NK-92 (cell line): ENCODE data around the gene EIPR1.
"Not testable (repeated sequence)": the region's sequence is repeated elsewhere in the genome, so short reads cannot be mapped to it uniquely, and the experiment has no call there.

Source experiments
- DNase-seq: peaks from one replicate; lab custom pipeline; 2025; ENCODE audit not compliant: unreplicated experiment; lab: John Stamatoyannopoulos, UW

Gene EIPR1

DNA sequence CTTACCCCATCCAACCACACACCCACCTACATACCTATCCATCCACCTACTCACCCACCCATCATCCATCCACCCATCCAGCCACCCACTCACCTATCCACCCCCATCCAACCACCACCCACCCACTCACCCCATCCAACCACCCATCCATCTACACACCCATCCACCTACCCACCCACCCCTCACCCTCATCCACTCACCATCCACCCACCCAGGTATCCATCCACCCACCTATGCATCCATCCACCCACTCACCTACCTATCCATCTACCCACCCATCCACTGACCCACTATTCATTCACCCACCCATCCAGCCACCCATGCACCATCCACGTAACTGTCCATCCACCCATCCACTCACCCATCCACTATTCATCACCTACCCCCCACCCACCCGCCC lies 194.8 kb downstream of the EIPR1 start:
- no peak for DNase-seq

DNA sequence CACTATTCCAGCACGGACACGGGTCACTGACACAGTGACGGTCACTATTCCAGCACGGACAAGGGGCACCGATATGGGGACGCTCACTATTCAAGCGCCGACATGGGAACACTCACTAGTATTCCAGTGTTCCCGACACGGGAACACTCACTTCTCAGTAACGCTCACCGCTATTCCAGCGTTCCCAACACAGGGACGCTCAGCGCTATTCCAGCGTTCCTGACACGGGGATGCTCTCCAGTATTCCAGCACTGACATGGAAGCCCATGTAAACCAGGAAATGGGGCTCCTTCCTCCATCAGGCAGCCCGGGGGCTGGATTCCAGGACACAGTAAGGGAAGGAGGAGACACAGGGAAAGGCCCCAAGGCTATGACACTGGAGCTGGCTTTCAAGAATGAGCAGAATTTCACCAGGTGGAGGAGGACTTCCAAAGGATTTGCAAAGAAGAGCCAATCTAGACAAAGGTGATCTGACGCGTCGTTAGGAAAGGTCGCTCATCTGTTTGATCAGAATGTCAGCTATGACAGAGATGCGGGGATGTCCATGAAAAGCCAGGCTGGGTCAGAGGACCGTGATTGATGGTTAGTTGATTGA lies 196.1 kb downstream of the EIPR1 start:
- no peak for DNase-seq

DNA sequence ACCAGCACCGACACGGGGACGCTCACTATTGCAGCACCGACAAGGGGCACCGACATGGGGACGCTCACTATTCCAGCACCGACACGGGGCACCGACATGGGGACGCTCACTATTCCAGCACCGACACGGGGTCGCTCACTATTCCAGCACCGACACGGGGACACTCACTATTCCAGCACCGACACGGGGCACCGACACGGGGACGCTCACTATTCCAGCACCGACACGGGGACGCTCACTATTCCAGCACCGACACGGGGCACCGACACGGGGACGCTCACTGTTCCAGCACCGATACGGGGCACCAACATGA lies 196.8 kb downstream of the EIPR1 start:
- DNase-seq = not testable (repeated sequence)

DNA sequence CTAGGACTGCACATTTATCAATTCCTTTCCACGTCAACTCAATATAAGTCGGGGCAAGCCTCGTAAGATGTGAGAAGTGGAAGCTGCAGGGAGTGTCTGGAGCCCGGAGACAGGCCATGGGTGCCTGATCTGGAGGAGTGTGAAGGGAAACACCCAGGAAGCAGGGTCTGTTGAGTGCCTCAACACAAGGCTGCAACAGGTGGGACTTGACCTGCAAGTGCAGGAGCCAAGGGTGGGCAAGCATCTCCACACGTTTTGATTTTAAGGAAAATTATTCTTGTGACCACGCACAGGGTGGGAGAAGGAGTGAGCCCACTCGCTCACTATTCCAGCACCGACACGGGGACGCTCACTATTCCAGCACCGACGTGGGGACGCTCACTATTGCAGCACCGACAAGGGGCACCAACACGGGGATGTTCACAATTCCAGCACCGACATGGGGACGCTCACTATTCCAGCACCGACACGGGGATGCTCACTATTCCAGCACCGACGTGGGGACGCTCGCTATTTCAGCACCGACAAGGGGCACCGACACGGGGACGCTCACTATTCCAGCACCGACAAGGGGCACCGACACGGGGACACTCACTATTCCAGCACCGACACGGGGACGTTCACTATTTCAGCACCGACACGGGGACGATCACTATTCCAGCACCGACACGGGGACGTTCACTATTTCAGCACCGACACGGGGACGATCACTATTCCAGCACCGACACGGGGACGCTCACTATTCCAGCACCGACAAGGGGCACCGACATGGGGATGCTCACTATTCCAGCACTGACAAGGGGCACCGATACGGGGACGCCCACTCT lies 197.3 kb downstream of the EIPR1 start:
- no peak for DNase-seq

DNA sequence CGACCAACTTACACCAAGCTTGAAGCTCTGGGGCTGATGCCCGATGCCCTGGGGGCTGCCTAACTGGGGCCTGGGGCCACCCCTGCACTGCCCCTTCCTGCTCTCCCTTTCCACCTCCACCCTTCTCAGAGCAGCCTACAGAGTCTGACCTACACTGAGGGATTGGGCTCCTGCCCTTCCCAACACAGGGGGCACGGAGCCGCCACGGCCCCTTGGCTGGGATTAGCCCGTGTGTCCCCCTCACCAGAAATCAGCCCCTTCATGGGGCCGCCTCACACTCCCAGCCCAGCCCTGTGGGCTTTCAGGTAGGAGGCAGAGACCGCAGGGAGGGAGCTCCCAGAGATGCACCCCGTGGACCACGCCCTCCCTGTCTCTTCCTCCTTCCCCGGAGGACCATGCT lies 198.0 kb downstream of the EIPR1 start:
- DNase-seq = no peak

DNA sequence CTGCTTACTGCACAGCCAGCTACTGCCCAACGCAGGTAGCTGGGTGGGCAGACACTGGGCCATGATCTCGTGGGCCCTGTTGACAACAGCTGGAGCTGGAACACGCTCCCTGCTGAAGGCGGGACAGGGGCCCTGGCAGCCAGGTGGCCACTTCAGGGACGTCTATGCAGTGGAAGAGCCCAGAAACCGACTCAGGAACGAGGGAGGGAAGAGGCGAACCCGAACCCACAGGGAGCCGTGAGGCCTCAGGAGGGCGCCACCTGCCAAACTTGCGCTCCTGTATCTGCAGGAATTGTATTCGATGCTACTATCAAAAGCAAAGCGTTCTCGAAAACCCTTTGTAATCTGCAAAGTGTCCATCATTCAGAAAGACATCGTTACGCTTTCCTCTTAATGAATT lies 198.4 kb downstream of the EIPR1 start:
- no peak for DNase-seq

DNA sequence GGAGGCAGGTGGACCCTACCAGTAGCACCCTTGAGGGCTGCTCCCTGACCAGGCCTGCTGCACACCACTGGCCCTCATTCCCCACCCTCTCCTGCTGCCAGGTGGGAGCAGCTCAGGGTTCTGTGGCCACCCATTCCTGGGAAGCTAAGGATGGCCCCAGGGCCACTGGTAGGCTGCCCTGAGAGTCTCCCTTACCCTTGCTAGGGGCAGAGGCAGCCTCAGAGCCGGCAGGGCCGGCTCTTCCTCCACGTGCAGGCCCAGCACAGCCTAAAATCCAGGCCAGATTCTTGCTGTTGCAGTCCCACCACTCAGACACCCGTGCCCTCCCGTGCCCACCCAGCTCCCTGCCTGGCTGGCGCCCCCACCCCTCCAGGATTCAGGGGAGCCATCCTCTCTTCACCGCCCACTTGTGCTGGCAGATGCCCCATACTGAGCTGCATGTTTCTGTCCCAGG lies 199.0 kb downstream of the EIPR1 start:
- no peak for DNase-seq

DNA sequence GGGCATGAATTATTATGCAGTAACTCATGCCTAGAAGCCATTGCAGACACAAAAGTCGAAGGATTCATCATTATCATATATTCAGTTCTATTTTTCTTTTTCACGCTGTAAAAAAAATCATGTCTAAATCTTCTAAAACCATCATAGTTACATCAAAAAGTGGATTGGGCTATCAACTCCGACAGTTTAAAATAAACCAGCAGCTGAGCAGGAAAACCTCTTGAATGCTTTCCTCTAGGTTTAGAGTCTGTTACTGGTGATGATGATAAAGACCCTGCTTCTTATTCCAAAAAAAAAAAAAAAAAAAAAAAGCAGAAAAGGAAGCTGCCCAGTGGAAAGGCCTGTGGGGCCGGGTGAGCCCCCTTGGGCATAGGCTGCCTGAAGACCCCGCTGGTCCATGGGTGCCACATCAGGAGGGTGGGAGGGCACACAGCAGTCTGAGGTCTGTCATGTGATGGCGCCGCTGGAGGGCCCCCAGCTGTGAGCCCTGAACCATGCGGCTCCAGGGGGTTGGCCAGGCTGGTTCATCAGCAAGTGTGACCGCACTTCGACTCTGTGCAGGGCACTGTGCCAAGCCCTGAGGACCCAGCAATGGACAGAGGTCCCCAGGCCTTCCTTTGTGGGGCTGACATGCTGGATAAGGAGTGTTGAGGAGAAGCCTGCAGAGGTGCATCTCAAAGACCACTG lies 199.6 kb downstream of the EIPR1 start:
- no peak for DNase-seq

DNA sequence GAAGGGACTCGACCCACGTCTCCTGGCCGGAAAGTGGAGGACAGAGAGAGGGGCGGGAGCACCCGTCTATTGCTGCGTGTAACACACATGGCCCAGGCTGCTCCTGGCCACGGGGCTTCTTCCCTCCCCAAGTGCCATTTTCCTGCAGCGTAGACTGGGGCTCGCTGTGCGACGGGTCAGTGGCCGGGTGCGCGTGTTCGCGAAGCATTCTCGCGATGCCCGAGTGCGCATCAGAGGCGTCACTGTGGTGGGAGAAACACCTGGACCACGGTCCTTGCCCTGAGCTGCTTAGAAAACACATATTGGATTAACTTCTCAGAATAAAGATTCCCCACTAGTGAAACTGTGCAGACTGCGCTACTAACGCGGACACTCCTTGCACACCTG lies 200.8 kb downstream of the EIPR1 start:
- DNase-seq = no peak

DNA sequence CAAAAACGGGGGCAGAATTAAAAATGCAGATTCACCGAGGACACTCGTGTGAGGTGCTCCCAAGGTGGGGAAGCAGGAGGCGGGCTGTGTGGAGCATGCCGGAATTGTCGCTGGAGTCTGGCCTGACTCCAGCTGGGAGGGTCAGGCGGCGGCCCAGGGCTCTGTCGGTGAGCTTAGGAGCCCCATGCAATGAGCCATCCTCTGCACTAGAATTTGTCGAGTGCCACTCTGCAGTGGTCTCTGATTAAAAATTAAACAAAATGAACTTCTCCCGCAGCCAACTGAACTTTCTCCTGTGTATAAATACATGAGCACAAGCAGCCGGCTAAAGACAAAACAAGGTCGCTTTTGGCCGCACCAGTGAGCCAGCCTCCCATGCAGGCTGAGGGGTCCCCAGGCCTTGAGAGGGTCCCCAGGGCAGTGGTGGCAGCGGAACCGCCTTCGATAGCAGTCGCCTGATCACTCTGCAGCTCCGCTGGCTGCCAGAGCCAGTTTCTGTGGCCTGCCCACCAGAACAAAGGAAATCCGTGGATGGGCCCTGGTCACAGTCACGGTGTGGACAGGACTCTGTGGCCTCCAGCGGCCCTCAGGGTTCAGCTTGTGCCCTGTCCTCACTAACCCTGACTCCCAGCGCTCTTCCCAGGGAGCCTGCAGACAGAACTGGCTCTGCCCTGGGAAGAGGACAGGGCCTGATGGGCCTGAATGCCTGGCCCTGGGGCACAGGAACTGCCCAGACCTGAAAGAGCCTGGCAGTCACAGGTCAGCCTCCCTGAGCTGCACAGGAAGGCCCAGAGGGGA lies 201.3 kb downstream of the EIPR1 start:
- no peak for DNase-seq

DNA sequence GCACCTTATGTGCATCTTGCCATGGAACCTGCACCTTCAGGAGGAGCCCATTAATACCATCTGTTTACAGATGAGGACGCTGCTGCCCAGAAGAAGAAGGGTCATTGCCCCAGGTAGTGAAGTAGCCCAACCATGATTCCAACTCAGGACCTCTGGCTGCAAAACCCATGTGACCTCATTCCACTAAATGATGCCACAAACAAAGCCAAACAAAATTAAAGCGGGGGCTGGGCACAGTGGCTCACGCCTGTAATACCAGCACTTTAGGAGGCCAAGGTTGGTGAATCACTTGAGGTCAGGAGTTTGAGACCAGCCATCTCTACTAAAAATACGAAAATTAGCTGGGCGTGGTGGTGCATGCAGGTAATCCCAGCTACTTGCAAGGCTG lies 202.1 kb downstream of the EIPR1 start:
- DNase-seq = no peak

DNA sequence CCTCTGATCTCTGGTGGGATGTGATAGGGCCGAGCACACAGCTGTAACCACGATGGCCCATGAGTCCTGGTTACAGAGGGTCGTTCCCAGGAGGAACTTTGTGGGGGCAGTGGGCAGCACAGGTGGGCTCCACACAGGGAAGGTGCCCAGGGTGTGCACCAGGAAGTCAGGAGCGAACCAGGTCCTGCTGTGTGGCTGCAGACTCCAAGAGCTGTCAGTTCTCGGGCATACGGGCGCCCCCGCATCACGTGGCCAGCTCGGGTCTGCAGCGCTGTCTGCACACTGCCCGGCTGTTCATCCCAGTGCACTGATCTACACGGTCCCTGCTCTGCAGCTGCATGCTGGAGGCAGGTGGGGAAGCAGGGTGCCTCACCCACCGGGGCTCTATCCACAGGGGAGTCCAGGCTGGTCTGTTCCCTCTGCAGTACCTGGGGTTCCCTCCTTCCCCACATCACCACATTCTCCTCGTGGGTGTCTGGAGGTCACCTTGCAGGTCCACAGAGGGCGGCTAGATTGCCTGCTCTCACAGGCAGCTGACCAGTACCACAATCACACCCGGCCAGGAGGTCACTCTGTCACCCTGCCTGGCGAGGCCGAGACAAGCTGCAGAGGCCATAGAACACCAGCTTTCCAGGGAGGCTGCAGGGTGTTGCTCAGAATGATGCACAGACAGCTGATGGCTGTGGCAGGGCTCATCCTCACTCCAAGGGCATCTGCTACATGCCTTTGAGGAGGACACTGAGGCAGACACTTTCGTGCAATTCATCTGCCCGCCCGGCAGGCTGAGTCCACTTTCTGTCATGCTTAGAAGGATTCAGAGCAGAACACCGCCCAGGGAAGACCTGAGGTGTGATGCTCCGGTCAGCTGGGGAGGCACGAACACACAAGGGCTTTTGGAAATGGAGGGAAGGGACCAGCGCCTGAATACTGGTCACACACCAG lies 202.7 kb downstream of the EIPR1 start:
- DNase-seq = no peak

DNA sequence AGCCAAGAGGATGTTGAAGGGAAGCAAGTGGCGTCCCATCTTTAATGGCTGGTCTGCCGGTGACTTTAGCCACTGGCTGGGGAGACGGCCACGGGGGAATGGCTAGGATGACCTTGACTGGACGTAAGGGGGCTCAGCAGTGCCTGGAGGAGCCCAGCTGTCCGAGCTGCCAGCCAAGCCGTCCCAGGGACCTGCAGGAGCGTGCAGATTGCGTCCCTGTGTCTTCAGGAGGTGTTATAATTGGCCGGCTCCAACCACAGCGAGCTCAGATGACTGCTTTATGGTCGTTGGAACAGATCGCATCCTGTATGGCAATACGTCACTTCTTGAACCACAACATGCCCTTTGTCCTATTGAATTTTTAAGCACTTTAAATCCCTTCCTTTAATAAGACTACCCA lies 204.6 kb downstream of the EIPR1 start:
- DNase-seq = no peak

DNA sequence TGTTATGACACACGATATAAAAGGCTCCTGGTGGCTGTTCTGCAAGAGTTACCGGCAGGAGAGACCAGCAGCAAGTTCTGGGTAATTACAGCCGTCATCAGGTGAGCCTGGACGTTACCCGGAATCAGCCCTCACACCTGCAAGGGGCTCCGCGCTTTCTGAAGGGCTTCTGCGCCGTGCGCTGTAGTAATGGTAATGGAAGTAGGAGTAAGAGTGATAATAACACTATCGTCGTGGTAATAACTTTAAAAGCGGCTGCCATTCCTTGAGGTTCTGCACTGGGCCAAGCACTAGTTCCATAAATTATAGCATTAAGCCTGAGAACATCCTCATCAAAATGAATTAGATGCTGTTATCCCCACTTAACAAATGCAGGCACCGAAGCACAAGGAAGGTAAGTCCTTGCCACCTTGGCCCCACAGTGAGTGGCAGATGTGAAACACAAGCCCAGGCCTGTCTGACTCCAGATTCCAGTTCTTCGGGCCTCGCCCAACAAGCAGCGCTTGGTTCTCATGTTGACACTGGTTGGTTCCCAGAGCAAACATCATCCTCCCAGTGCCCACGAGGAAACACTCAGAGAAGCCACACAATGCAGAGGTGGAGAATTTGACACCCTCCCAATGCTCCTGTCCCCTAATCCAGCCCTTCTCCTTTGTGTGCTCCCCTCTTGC lies 205.2 kb downstream of the EIPR1 start:
- no peak for DNase-seq

DNA sequence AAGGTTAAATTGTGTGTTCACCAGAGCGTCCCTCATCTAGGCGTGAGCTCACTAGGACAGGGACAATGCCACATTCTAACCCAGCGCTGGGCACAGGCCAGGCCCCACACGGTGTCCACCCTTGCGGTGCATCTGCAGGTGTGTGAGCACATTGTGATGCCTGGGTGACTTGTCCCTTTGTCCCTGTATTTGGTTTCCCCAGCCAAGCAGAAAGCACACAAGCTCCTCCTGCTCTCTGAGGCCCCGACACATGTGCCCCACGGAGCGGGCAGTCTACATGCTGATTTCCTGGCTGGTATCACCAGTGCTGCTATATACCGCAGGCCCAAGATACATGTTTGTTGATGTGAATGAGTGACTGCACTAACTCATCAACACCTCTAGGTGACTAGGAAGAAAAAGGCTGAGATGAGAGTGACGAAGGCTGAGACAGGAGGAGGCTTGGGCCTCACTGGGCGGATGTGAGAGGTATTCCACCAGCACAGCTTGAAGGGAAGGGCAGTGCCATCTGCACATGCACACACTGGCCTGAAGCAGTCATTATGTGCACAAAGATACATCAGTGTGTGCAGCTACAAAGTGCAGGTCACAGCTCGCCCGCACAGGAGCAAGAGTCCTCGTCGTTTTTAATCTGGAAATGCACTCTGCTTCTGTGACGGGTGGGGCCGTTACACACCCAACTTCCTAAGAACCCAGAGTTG lies 205.9 kb downstream of the EIPR1 start:
- DNase-seq = no peak

DNA sequence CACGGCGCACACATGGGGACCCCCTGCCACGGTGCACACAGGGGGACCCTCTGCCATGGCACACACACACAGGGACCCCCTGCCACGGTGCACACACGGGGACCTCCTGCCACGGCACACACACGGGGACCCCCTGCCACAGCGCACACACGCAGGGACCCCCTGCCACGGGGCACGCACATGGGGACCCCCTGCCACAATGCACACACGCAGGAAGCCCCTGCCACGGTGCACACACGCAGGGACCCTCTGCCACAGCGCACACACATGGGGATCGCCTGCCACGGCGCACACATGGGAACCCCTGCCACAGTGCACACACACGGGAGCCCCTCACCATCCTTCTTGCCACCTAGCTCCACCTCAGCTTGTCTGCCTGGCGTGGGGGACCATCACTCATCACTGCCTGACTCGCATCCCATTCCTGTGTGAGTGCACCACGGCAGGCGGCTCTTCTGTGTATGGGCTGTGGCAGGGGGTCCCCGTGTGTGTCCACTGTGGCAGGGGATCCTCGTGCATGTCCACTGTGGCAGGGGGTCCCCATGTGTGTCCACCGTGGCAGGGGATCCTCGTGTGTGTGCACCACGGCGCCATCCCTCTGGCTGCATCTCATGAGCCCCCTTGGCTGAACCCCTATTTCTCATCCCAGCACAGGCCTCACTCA lies 206.7 kb downstream of the EIPR1 start:
- no peak for DNase-seq

DNA sequence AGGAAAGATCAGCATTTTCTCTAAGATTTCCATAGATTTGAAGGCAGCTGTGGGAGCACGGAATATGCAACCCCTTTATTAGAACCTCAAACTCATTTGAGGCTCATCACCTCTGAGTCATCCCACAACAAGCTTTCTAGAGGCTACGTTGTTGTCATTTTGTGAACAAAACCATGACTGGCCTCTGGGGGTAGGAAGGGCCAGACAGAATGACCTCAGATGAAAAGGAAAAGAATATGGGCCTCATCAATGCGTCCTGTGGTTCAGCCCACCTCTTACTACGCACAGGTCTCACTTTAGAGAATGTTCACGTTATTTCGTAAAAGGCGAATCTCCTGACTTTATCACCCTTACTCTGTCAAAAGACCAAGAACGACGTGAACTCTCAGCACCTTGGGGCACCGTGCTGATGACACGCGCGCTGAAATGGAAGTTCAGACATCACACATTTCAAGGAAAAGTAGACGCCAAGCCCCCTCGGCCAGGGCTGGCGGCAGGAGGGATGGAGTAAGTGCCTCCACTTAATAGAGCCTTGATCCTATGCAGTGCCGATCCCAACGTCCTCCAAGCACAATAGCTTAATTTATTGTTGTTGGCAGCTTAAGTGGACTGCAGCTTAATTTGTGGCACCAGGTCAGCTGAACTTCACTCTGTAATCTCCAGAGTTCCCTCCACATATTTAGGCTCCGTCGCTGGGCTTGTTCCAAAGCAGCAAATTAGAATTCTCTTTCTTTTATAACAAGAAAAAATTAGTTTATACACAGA lies 208.3 kb downstream of the EIPR1 start:
- DNase-seq = no peak

DNA sequence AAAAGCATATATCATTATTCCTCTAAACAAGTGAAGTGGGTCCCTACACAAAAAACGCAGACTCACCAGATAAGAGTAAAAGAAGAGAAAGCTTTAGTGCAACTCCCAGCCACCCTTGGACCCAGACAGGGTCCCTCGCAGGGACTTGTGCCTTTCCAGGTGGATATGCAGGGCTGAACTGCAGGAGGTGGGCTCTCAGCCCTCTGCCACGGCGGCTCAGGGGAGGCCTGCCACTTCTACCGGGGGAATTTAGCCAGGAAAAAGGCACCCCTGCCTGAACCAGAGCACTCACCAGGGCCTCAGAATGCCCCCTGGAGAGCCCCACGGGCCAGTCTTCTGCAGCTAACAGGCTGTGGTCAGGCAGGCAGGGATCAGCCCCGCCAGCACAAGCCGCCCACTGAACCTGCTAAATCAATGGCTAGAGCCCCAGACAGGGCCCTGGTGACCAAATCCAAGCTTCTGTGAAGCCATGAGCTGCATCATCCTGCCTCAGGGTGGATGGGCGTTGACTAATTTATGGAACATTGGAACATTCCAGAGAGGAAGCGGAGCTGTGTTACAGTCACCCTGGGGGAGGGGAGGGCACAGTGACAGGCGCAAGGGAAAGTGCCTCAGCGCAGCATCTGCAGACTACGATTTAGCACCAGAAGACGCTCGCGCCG lies 209.3 kb downstream of the EIPR1 start:
- DNase-seq = no peak
